ENCODE measurements around the gene KIAA1191. TPM values are rescaled to one million over a fixed set of nuclear protein-coding genes. Genes with fewer than 3 reads are reported as not detected.

The KIAA1191 gene
- total RNA-seq, 1 experiment from 2014 or later: 92.7 TPM

DNA sequence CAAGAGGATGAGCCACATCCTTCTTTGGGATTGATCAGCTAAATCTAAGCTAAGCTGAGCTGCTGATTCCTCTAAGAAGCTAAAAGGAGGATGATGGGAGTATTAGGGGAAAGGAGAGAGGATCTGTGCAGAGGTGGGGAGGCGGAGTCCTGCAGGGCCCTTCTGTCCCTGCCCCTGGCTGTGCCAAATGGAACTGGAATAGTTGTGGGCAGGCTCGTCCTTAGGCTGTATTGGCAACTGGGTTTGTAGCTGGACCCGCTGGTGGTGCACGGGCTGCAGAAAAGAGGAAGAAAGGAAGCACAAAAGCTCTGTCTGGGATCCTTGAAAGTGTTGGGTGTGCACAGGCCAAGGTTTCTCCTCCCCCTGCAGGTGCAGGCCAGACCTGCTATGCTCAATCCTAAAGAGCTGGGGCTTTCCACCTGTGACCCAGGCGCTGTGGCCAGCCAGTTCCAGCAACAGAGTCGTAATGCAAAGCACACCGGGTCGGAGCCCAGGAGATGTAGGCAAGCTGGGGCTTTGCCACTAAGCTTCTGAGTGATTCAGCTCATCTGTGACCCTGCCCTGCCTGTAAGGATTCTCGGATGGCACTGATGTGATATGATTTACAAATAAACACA lies 45.0 kb upstream of the KIAA1191 start:
- DNase-seq (ENCODE audit: low spot score) (no peak), ATAC-seq (no peak)
- Mint-ChIP-seq H3K4me3 (no peak overlapping the region), H3K27ac (no peak overlapping the region; the same call in 1 of the 2 replicates), H3K36me3 (no peaks in the 10 kb centered on the region), H3K9me3 (no peaks in the 10 kb centered on the region), H3K4me1 (peaks cover 3% of the 10 kb centered on the region), H3K27me3 (ENCODE audit: low read depth) (no peaks in the 10 kb centered on the region)
- CTCF ChIA-PET: interaction anchor here (0.5 to 4.7 kb wide), 8 partner anchors 9 to 750 kb away, joined by 3 to 30 read pairs (median 10); partner anchors contain the start of genes CLTB and FAF2
- no peak for TF ChIP-seq NFYB (CRISPR knock-in tag; conservative IDR thresholded peaks at IDR 0.05; ENCODE audit: low read depth)
- POLR2A ChIA-PET: no interaction called here

DNA sequence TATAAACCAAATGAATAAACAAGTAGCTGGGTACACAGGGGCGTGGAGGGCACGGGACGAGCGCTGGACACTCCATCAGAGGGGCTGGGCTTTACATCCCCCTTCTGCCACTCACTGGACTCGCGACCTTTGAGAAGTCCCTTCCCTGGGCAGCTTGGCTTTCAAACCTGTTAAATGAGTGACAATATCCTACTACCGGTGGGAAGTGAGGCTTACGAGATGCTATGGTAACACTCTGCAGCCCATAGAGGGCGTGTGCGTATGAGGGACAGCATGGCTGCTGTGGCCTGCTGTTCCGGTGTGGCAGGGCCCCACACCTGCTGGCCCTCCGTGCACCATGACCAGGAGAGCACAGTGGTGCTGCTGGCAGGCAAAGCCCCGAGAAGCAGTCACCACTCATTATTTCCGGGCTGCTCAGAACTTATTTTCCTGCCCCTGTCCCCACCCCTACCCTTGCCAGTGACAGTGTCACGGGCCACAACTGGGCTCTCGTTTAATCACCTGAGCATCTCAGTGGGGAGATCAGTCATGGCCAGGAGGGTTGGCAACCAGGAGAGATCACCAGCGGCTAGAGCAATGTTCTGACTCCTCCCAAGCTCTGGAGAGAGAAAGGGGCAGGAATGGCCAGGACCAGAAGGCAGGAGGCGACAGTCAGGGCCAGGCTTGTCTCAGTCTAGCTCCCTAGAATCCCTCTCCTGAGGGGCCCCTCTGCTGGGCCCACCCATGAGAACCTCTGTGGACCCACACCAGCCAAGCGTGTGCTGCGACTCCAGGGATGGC lies 44.3 kb upstream of the KIAA1191 start:
- no peaks in the 10 kb centered on the region for H3K27me3 Mint-ChIP-seq (ENCODE audit: low read depth)
- no peak overlapping the region for H3K4me3 Mint-ChIP-seq
- TF ChIP-seq CBFB (CRISPR knock-in tag; IDR thresholded peaks at IDR 0.05; ENCODE audit: low read depth) (no peak), ZNF121 (CRISPR knock-in tag; IDR thresholded peaks at IDR 0.05) (0 out of 2 replicates have a peak, but pooled peaks have one; percentile 42)
- DNase-seq (ENCODE audit: low spot score): peak; percentile 54
- peak overlapping the region; percentile 75 for H3K27ac Mint-ChIP-seq
- ChIA-PET CTCF (interaction anchor here (0.6 to 4.7 kb wide), 22 partner anchors 10 to 676 kb away, joined by 3 to 30 read pairs (median 4); partner anchors contain the start of genes CLTB, FAF2, HIGD2A and KIAA1191), POLR2A (no interaction called here)
- peak; percentile 89 for ATAC-seq
- H3K4me1 Mint-ChIP-seq: peaks cover 3% of the 10 kb centered on the region
- no peaks in the 10 kb centered on the region for H3K9me3 Mint-ChIP-seq
- H3K36me3 Mint-ChIP-seq: no peaks in the 10 kb centered on the region

DNA sequence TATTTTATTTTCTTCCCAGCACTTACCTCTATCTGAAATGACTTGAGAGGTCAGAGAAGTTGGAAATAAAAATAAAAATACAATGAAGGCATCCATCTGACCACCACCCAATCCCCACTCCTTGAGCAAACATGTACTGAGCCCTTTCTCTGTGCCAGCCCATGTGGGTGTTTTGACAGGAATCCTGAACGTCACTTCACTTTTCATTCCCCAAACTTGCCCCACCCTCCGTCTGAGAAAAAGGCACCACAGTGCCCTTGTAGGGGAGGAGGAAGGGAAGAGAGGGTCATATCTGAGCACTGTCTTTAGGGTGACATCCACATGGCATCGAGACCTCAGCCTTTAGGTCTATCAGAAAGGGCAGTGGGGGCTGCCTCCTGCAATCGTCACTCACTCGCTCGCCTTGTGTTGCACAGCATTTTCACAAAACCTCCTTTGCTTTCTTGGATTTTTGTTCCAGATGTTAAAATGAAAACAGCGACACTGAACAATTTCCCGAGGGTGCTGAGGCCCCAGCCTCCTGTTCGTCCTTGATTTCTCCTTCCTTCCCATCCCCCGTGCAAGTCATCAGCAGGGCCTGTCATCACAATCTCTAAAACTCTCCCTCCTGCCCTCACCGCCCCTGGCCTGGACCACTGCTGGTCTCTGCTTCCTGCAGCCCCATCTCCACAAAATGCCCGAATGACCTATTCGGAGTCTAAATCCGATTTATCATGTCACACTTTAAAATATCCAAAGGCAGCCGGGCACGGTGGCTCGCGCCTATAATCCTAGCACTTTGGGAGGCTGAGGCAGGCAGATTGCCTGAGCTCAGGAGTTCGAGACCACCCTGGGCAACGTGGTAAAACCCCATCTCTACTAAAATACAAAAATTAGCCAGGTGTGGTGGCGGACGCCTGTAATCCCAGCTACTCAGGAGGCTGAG lies 40.0 kb upstream of the KIAA1191 start:
- Mint-ChIP-seq H3K4me1 (peaks cover 3% of the 10 kb centered on the region), H3K4me3 (no peak overlapping the region), H3K27ac (no peak overlapping the region), H3K27me3 (ENCODE audit: low read depth) (no peaks in the 10 kb centered on the region; the same call in 1 of the 2 replicates), H3K9me3 (no peaks in the 10 kb centered on the region), H3K36me3 (no peaks in the 10 kb centered on the region)
- no peak for ATAC-seq
- POLR2A ChIA-PET: no interaction called here
- CTCF ChIA-PET: no interaction called here
- TF ChIP-seq, protein P1, sequence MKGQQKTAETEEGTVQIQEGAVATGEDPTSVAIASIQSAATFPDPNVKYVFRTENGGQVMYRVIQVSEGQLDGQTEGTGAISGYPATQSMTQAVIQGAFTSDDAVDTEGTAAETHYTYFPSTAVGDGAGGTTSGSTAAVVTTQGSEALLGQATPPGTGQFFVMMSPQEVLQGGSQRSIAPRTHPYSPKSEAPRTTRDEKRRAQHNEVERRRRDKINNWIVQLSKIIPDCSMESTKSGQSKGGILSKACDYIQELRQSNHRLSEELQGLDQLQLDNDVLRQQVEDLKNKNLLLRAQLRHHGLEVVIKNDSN (CRISPR knock-in tag; IDR thresholded peaks at IDR 0.05): no peak
- TF ChIP-seq SMAD4 (CRISPR knock-in tag; IDR thresholded peaks at IDR 0.05) (no peak), EMX1 (CRISPR knock-in tag; IDR thresholded peaks at IDR 0.05) (no peak), ZNF121 (CRISPR knock-in tag; IDR thresholded peaks at IDR 0.05) (no peak), FOXP1 (CRISPR knock-in tag; IDR thresholded peaks at IDR 0.05; ENCODE audit: borderline replicate concordance) (no peak), PRRX2 (CRISPR knock-in tag; IDR thresholded peaks at IDR 0.05) (no peak), TEAD4 (CRISPR knock-in tag; IDR thresholded peaks at IDR 0.05) (no peak), HMGA2 (CRISPR knock-in tag; IDR thresholded peaks at IDR 0.05) (no peak), ZNF138 (CRISPR knock-in tag; conservative IDR thresholded peaks at IDR 0.05) (no peak), NR2C2 (CRISPR knock-in tag; IDR thresholded peaks at IDR 0.05) (no peak), FOXK1 (CRISPR knock-in tag; IDR thresholded peaks at IDR 0.05) (no peak), CBFB (CRISPR knock-in tag; IDR thresholded peaks at IDR 0.05; ENCODE audit: low read depth) (no peak), NR1H2 (CRISPR knock-in tag; IDR thresholded peaks at IDR 0.05) (no peak), SMAD3 (CRISPR knock-in tag; IDR thresholded peaks at IDR 0.05; ENCODE audit: borderline replicate concordance) (no peak), ZNF232 (CRISPR knock-in tag; IDR thresholded peaks at IDR 0.05) (no peak)
- TF ChIP-seq, protein P2, sequence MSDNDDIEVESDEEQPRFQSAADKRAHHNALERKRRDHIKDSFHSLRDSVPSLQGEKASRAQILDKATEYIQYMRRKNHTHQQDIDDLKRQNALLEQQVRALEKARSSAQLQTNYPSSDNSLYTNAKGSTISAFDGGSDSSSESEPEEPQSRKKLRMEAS (CRISPR knock-in tag; IDR thresholded peaks at IDR 0.05): no peak
- TF ChIP-seq, protein P3, sequence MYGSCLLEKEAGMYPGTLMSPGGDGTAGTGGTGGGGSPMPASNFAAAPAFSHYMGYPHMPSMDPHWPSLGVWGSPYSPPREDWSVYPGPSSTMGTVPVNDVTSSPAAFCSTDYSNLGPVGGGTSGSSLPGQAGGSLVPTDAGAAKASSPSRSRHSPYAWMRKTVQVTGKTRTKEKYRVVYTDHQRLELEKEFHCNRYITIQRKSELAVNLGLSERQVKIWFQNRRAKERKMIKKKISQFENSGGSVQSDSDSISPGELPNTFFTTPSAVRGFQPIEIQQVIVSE (CRISPR knock-in tag; IDR thresholded peaks at IDR 0.05; ENCODE audit: borderline replicate concordance): no peak
- TF ChIP-seq, protein P4, sequence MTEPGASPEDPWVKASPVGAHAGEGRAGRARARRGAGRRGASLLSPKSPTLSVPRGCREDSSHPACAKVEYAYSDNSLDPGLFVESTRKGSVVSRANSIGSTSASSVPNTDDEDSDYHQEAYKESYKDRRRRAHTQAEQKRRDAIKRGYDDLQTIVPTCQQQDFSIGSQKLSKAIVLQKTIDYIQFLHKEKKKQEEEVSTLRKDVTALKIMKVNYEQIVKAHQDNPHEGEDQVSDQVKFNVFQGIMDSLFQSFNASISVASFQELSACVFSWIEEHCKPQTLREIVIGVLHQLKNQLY (CRISPR knock-in tag; IDR thresholded peaks at IDR 0.05): no peak
- TF ChIP-seq, protein P5, sequence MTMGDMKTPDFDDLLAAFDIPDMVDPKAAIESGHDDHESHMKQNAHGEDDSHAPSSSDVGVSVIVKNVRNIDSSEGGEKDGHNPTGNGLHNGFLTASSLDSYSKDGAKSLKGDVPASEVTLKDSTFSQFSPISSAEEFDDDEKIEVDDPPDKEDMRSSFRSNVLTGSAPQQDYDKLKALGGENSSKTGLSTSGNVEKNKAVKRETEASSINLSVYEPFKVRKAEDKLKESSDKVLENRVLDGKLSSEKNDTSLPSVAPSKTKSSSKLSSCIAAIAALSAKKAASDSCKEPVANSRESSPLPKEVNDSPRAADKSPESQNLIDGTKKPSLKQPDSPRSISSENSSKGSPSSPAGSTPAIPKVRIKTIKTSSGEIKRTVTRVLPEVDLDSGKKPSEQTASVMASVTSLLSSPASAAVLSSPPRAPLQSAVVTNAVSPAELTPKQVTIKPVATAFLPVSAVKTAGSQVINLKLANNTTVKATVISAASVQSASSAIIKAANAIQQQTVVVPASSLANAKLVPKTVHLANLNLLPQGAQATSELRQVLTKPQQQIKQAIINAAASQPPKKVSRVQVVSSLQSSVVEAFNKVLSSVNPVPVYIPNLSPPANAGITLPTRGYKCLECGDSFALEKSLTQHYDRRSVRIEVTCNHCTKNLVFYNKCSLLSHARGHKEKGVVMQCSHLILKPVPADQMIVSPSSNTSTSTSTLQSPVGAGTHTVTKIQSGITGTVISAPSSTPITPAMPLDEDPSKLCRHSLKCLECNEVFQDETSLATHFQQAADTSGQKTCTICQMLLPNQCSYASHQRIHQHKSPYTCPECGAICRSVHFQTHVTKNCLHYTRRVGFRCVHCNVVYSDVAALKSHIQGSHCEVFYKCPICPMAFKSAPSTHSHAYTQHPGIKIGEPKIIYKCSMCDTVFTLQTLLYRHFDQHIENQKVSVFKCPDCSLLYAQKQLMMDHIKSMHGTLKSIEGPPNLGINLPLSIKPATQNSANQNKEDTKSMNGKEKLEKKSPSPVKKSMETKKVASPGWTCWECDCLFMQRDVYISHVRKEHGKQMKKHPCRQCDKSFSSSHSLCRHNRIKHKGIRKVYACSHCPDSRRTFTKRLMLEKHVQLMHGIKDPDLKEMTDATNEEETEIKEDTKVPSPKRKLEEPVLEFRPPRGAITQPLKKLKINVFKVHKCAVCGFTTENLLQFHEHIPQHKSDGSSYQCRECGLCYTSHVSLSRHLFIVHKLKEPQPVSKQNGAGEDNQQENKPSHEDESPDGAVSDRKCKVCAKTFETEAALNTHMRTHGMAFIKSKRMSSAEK (CRISPR knock-in tag; IDR thresholded peaks at IDR 0.05; ENCODE audit: borderline replicate concordance): no peak
- TF ChIP-seq, protein P6, sequence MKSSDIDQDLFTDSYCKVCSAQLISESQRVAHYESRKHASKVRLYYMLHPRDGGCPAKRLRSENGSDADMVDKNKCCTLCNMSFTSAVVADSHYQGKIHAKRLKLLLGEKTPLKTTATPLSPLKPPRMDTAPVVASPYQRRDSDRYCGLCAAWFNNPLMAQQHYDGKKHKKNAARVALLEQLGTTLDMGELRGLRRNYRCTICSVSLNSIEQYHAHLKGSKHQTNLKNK (CRISPR knock-in tag; IDR thresholded peaks at IDR 0.05): no peak
- no peak for DNase-seq (ENCODE audit: low spot score)

Data from WTC11 (cell line).